H1 (cell line): ENCODE measurements around the gene UROD. TPM values are rescaled to one million over a fixed set of nuclear protein-coding genes. Genes with fewer than 3 reads are reported as not detected.

Source experiments
- EGR1 ChIP-seq: IDR thresholded peaks from 2 replicates; pipeline ENCODE4 v1.6.1; 2011; ENCODE audit warnings: low read depth, low read length, borderline replicate concordance
- KDM4A ChIP-seq: IDR thresholded peaks from one replicate; pipeline ENCODE4 v1.7.1; 2012; ENCODE audit warnings: low read depth, mild to moderate bottlenecking, moderate library complexity, low read length, inconsistent platforms; ENCODE audit not compliant: severe bottlenecking
- POLR2AphosphoS5 ChIP-seq: IDR thresholded peaks from 2 replicates; pipeline ENCODE4 v1.6.1; 2011; ENCODE audit warnings: low read depth, low read length
- RAD21 ChIP-seq, 2 experiments: IDR thresholded peaks in 1 of 2; conservative IDR thresholded peaks in 1 of 2; 2 replicates each; pipeline ENCODE4 v1.6.1; 2011; ENCODE audit warnings: low read depth in 2 of 2, low read length in 2 of 2, improper control_type of control experiment in 1 of 2, inconsistent platforms in 1 of 2, mild to moderate bottlenecking in 1 of 2, moderate library complexity in 1 of 2
- TAF1 ChIP-seq: IDR thresholded peaks from 2 replicates; pipeline ENCODE4 v1.6.1; 2011; ENCODE audit warnings: mild to moderate bottlenecking, low read depth, low read length
- polyA plus RNA-seq, 7 experiments: library from polyadenylated mRNA; depleted of rRNA in 3 of 7; stranded (reverse) in 5 of 7; unstranded in 2 of 7; fragments of >200 nt in 5 of 7; fragments of 200-250 nt in 2 of 7; gene quantifications; 1 replicate in 5 of 7; 2 replicates in 1 of 7; 4 replicates in 1 of 7; pipeline versions ENCODE4 v1.2.1 to v1.2.3, GENCODE V29; 2011 to 2013; ENCODE audit warnings: missing spikeins in 2 of 7, mixed read lengths in 2 of 7
- total RNA-seq: library from RNA; stranded (reverse); fragmentation: NEBNext Ultra II Directional; extraction: Animal tissue kit (Norgen Biotek cat#: 25700); gene quantifications from 2 replicates; pipeline ENCODE4 v1.2.1, GENCODE V29; 2021
- TF ChIP-seq, protein P1 (sequence below): fragments of 300-600 bp; sonication (generic); IDR thresholded peaks from 2 replicates; pipeline ENCODE4 v1.7.1; 2012; ENCODE audit warnings: low read length, moderate library complexity, mild to moderate bottlenecking, inconsistent platforms; ENCODE audit not compliant: insufficient replicate concordance

Gene UROD
- total and polyA plus RNA-seq, 2 of the 8 experiments (the other 6 are each of a cell fraction or from before 2014, with no cell fraction given), result 86.6 to 220 TPM

DNA sequence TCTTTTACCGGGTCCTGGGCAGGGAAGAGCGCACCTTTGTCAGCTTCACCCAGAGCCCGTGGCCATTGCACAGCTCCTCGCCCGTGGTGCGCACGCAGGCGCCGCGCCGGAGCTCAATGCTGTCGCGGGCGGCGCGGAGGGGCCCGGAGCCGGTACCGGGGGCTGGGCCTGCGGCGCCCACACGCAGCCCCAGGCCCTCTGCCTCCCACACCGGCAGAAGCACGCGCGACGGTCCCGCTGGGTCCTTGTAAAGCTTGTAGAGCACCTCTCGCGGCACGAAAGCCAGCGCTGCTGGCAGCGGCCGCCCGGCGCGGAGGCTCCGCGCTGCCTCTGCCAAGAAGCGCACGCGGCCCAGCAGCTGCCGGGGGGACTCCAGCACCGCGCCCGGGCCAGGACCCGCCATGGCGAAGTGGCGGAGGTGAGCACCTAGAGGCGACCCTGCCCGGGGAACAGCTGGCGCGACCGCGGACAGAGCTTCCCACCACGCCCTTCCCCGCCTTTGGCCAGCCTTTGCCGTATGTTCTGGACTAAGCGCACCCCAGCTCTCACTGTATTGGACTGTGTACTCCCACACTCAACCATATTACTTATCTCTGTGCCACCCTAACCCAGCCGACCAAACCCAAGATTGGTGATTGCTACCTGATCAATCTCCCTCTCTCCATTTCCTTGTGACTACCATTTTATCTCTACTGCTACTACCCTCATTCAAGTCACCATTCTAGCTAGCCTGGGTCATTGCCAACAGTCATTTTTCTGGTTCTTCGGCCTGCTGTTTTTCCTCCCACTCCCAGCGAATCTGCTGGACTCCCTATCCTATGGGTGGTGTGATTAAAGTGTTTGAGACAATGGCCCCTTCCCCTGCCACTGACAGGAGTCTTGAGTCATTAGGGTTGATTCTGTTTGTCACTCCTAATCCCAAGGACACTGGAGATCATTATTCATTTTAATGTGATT is 921 bp upstream of the UROD start, which contains the start of gene HECTD3 (continued):
- TF ChIP-seq, protein P1, sequence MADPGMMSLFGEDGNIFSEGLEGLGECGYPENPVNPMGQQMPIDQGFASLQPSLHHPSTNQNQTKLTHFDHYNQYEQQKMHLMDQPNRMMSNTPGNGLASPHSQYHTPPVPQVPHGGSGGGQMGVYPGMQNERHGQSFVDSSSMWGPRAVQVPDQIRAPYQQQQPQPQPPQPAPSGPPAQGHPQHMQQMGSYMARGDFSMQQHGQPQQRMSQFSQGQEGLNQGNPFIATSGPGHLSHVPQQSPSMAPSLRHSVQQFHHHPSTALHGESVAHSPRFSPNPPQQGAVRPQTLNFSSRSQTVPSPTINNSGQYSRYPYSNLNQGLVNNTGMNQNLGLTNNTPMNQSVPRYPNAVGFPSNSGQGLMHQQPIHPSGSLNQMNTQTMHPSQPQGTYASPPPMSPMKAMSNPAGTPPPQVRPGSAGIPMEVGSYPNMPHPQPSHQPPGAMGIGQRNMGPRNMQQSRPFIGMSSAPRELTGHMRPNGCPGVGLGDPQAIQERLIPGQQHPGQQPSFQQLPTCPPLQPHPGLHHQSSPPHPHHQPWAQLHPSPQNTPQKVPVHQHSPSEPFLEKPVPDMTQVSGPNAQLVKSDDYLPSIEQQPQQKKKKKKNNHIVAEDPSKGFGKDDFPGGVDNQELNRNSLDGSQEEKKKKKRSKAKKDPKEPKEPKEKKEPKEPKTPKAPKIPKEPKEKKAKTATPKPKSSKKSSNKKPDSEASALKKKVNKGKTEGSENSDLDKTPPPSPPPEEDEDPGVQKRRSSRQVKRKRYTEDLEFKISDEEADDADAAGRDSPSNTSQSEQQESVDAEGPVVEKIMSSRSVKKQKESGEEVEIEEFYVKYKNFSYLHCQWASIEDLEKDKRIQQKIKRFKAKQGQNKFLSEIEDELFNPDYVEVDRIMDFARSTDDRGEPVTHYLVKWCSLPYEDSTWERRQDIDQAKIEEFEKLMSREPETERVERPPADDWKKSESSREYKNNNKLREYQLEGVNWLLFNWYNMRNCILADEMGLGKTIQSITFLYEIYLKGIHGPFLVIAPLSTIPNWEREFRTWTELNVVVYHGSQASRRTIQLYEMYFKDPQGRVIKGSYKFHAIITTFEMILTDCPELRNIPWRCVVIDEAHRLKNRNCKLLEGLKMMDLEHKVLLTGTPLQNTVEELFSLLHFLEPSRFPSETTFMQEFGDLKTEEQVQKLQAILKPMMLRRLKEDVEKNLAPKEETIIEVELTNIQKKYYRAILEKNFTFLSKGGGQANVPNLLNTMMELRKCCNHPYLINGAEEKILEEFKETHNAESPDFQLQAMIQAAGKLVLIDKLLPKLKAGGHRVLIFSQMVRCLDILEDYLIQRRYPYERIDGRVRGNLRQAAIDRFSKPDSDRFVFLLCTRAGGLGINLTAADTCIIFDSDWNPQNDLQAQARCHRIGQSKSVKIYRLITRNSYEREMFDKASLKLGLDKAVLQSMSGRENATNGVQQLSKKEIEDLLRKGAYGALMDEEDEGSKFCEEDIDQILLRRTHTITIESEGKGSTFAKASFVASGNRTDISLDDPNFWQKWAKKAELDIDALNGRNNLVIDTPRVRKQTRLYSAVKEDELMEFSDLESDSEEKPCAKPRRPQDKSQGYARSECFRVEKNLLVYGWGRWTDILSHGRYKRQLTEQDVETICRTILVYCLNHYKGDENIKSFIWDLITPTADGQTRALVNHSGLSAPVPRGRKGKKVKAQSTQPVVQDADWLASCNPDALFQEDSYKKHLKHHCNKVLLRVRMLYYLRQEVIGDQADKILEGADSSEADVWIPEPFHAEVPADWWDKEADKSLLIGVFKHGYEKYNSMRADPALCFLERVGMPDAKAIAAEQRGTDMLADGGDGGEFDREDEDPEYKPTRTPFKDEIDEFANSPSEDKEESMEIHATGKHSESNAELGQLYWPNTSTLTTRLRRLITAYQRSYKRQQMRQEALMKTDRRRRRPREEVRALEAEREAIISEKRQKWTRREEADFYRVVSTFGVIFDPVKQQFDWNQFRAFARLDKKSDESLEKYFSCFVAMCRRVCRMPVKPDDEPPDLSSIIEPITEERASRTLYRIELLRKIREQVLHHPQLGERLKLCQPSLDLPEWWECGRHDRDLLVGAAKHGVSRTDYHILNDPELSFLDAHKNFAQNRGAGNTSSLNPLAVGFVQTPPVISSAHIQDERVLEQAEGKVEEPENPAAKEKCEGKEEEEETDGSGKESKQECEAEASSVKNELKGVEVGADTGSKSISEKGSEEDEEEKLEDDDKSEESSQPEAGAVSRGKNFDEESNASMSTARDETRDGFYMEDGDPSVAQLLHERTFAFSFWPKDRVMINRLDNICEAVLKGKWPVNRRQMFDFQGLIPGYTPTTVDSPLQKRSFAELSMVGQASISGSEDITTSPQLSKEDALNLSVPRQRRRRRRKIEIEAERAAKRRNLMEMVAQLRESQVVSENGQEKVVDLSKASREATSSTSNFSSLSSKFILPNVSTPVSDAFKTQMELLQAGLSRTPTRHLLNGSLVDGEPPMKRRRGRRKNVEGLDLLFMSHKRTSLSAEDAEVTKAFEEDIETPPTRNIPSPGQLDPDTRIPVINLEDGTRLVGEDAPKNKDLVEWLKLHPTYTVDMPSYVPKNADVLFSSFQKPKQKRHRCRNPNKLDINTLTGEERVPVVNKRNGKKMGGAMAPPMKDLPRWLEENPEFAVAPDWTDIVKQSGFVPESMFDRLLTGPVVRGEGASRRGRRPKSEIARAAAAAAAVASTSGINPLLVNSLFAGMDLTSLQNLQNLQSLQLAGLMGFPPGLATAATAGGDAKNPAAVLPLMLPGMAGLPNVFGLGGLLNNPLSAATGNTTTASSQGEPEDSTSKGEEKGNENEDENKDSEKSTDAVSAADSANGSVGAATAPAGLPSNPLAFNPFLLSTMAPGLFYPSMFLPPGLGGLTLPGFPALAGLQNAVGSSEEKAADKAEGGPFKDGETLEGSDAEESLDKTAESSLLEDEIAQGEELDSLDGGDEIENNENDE, result peak; percentile 98
- TF ChIP-seq KDM4A, result peak; percentile 94
- TF ChIP-seq RAD21 (IDR thresholded peaks at IDR 0.05 in 1 of 2, conservative IDR thresholded peaks at IDR 0.05 in 1 of 2; ENCODE audit: low read depth in 2 of 2, low read length in 2 of 2), result peak in 1 of 2 experiments; percentile 5; a peak in 1 of 4 replicates
- TF ChIP-seq EGR1, result no peak
- TF ChIP-seq TAF1, result peak; percentile 25; the same call in 1 of the 2 replicates
- TF ChIP-seq POLR2AphosphoS5, result no peak
